ENCODE results near the gene AICDA.
A peak's percentile ranks its signal among the peaks of the same experiment; 100 is the strongest.
"Not testable (repeated sequence)": the region's sequence is repeated elsewhere in the genome, so short reads cannot be mapped to it uniquely, and the experiment has no call there.

The AICDA gene

GRCh38 chr12:8612629-8613028 lies at the start of gene AICDA:
AICDA (minus strand) TSS chr12:8612859; CDS start chr12:8612767, 92 bp downstream.
- no peak for DNase-seq

- DNase-seq = no peak
Measured at GRCh38 chr12:8661751-8662150, 49.1 kb upstream of the AICDA start.

GRCh38 chr12:8661016-8661415 lies 48.4 kb upstream of the AICDA start:
- DNase-seq = no peak

- no peak for DNase-seq
Measured at GRCh38 chr12:8658346-8658745, 45.7 kb upstream of the AICDA start.

- DNase-seq = no peak
Measured at GRCh38 chr12:8655421-8655820, 42.8 kb upstream of the AICDA start.

- DNase-seq = no peak
Measured at GRCh38 chr12:8648576-8649205, 36.0 kb upstream of the AICDA start.

- DNase-seq = no peak
Measured at GRCh38 chr12:8647968-8648367, 35.3 kb upstream of the AICDA start.

GRCh38 chr12:8644345-8645248 lies 31.9 kb upstream of the AICDA start:
- DNase-seq = peak; percentile 24

GRCh38 chr12:8642775-8643174 lies 30.1 kb upstream of the AICDA start:
- DNase-seq = no peak

GRCh38 chr12:8639936-8640335 lies 27.3 kb upstream of the AICDA start:
- no peak for DNase-seq

- DNase-seq = no peak
Measured at GRCh38 chr12:8638951-8639350, 26.3 kb upstream of the AICDA start.

- DNase-seq = no peak
Measured at GRCh38 chr12:8637666-8638065, 25.0 kb upstream of the AICDA start.

- DNase-seq = no peak
Measured at GRCh38 chr12:8637244-8637643, 24.6 kb upstream of the AICDA start.

GRCh38 chr12:8636581-8636980 lies 23.9 kb upstream of the AICDA start:
- no peak for DNase-seq

GRCh38 chr12:8636007-8636346 lies 23.3 kb upstream of the AICDA start:
- not testable (repeated sequence) for DNase-seq

GRCh38 chr12:8635342-8636006 lies 22.8 kb upstream of the AICDA start:
- DNase-seq = not testable (repeated sequence)

- no peak for DNase-seq
Measured at GRCh38 chr12:8630131-8630530, 17.5 kb upstream of the AICDA start.

GRCh38 chr12:8629486-8630033 lies 16.9 kb upstream of the AICDA start:
- DNase-seq = no peak

GRCh38 chr12:8628731-8629130 lies 16.1 kb upstream of the AICDA start:
- DNase-seq = no peak

GRCh38 chr12:8624750-8625149 lies 12.1 kb upstream of the AICDA start:
- not testable (repeated sequence) for DNase-seq

- no peak for DNase-seq
Measured at GRCh38 chr12:8622646-8623045, 10.0 kb upstream of the AICDA start.

- no peak for DNase-seq
Measured at GRCh38 chr12:8615206-8615605, 2.5 kb upstream of the AICDA start.

- DNase-seq = not testable (repeated sequence)
Measured at GRCh38 chr12:8613881-8614280, 1.2 kb upstream of the AICDA start.

All from CD4-positive, alpha-beta T cell treated with Interleukin-15 for 1 hour (primary cell).